ENCODE data around the gene TMEM97. TPM values are rescaled to one million over a fixed set of nuclear protein-coding genes. Genes with fewer than 3 reads are reported as not detected.
A peak's percentile ranks its signal among the peaks of the same experiment; 100 is the strongest.

TMEM97 gene
- total and polyA plus RNA-seq, 2 experiments from 2014 or later = 101 to 216 TPM

GRCh38 chr17:28357061-28357900, 38.3 kb downstream of the TMEM97 start, which contains the start of gene POLDIP2:
TSS of gene POLDIP2 (minus strand) at chr17:28357527. CDS start at chr17:28357448, 79 bp downstream.
- DNase-seq (ENCODE audit: low spot score) = peak; percentile 97
- no peaks in the 10 kb centered on the region; the same call in 2 of the 3 replicates for H3K9me3 Mint-ChIP-seq
- H3K36me3 Mint-ChIP-seq (ENCODE audit: low read depth) = peaks cover 69% of the 10 kb centered on the region
- peak within 1 kb of the TSS; percentile 83 for H3K27ac ChIP-seq (ENCODE audit: low read depth)
- H3K4me2 ChIP-seq = peak within 1 kb of the TSS; percentile 89
- peak within 1 kb of the TSS; percentile 89 for H2AFZ ChIP-seq
- H3K4me1 ChIP-seq (ENCODE audit: insufficient read depth) = peaks cover 13% of the 10 kb centered on the region
- H3K4me3 ChIP-seq = peak within 1 kb of the TSS; percentile 89
- peaks cover 17% of the 10 kb centered on the region for H3K36me3 ChIP-seq (ENCODE audit: insufficient read depth)
- peak; percentile 99 for ATAC-seq
- H3F3A ChIP-seq (replicated peaks; ENCODE audit: low read depth) = no peaks in the 10 kb centered on the region; the same call in 1 of the 2 replicates
- no peak for TF ChIP-seq JUNB (IDR thresholded peaks at IDR 0.05; ENCODE audit: unreplicated experiment)
- peak; percentile 91 for TF ChIP-seq ETS1 (IDR thresholded peaks at IDR 0.05)
- TF ChIP-seq EZH2phosphoT487 (IDR thresholded peaks at IDR 0.05; ENCODE audit: unreplicated experiment) = no peak
- TF ChIP-seq STAT1 (IDR thresholded peaks at IDR 0.05; ENCODE audit: unreplicated experiment) = no peak
- TF ChIP-seq CTCF (conservative IDR thresholded peaks at IDR 0.05; ENCODE audit: low read depth in 2 of 2) = no peak
- TF ChIP-seq CREB1 (CRISPR knock-in tag; IDR thresholded peaks at IDR 0.05; ENCODE audit: low read depth) = peak; percentile 83
- no peak for TF ChIP-seq ZNF114 (CRISPR knock-in tag; IDR thresholded peaks at IDR 0.05)
- TF ChIP-seq EZH2 (IDR thresholded peaks at IDR 0.05; ENCODE audit: low read depth, unreplicated experiment) = no peak
- no peak for TF ChIP-seq ZNF462 (CRISPR knock-in tag; IDR thresholded peaks at IDR 0.05)
- no peak for TF ChIP-seq REST (IDR thresholded peaks at IDR 0.05; ENCODE audit: unreplicated experiment)
- no peak for TF ChIP-seq ZNF331 (CRISPR knock-in tag; IDR thresholded peaks at IDR 0.05; ENCODE audit: low read depth)
- peak; percentile 68; the same call in 1 of the 2 replicates for TF ChIP-seq POLR2AphosphoS5 (IDR thresholded peaks at IDR 0.05; ENCODE audit: low read depth)
- TF ChIP-seq NANOG (IDR thresholded peaks at IDR 0.05; ENCODE audit: borderline replicate concordance) = no peak
- peak within 1 kb of the TSS; percentile 94 for H3K4me3 Mint-ChIP-seq
- H3K27me3 ChIP-seq (ENCODE audit: insufficient read depth) = no peaks in the 10 kb centered on the region
- peaks cover 24% of the 10 kb centered on the region for H3K79me2 ChIP-seq (replicated peaks; ENCODE audit: insufficient read depth)
- peak within 1 kb of the TSS; percentile 93 for H3K27ac Mint-ChIP-seq
- peaks cover 14% of the 10 kb centered on the region for H3K4me1 Mint-ChIP-seq
- no peaks in the 10 kb centered on the region for H3K9me2 ChIP-seq (ENCODE audit: insufficient read depth)
- H3K27me3 Mint-ChIP-seq (ENCODE audit: insufficient read depth, low read depth, poor library complexity) = peaks cover 6% of the 10 kb centered on the region
- H4K20me1 ChIP-seq (replicated peaks; ENCODE audit: insufficient read depth) = no peaks in the 10 kb centered on the region; the same call in 1 of the 2 replicates

All from GM23338 (cell line).